ENCODE measurements around the gene BPTF.

DNA sequence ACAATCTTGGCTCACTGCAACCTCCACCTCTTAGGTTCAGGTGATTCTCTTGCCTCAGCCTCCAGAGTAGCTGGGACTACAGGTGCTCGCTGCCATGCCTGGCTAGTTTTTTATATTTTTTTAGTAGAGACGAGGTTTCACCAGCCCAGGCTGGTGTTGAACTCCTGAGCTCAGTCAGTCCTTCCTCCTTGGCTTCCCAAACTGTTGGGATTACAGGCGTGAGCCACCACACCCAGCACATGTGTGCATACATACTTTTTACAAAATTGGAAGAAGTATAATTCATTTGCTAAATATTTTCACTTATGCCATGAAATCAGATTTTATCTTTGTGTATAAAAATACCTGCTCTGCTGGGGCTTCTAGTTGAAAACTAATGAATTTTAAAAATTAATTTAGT lies 13.2 kb downstream of the BPTF start:
- TF ChIP-seq, protein P1, sequence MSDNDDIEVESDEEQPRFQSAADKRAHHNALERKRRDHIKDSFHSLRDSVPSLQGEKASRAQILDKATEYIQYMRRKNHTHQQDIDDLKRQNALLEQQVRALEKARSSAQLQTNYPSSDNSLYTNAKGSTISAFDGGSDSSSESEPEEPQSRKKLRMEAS (IDR thresholded peaks at IDR 0.05): no peak
- TF ChIP-seq, protein P2, sequence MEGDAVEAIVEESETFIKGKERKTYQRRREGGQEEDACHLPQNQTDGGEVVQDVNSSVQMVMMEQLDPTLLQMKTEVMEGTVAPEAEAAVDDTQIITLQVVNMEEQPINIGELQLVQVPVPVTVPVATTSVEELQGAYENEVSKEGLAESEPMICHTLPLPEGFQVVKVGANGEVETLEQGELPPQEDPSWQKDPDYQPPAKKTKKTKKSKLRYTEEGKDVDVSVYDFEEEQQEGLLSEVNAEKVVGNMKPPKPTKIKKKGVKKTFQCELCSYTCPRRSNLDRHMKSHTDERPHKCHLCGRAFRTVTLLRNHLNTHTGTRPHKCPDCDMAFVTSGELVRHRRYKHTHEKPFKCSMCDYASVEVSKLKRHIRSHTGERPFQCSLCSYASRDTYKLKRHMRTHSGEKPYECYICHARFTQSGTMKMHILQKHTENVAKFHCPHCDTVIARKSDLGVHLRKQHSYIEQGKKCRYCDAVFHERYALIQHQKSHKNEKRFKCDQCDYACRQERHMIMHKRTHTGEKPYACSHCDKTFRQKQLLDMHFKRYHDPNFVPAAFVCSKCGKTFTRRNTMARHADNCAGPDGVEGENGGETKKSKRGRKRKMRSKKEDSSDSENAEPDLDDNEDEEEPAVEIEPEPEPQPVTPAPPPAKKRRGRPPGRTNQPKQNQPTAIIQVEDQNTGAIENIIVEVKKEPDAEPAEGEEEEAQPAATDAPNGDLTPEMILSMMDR (IDR thresholded peaks at IDR 0.05): no peak
- TF ChIP-seq POLR2AphosphoS2 (conservative IDR thresholded peaks at IDR 0.05; ENCODE audit: low read length) (no peak), ESRRA (IDR thresholded peaks at IDR 0.05; ENCODE audit: borderline replicate concordance, low read length) (no peak), POLR2A (IDR thresholded peaks at IDR 0.05; ENCODE audit: low read length) (no peak), CBX2 (IDR thresholded peaks at IDR 0.05; ENCODE audit: borderline replicate concordance, low read depth) (no peak)
- TF ChIP-seq, protein P3, sequence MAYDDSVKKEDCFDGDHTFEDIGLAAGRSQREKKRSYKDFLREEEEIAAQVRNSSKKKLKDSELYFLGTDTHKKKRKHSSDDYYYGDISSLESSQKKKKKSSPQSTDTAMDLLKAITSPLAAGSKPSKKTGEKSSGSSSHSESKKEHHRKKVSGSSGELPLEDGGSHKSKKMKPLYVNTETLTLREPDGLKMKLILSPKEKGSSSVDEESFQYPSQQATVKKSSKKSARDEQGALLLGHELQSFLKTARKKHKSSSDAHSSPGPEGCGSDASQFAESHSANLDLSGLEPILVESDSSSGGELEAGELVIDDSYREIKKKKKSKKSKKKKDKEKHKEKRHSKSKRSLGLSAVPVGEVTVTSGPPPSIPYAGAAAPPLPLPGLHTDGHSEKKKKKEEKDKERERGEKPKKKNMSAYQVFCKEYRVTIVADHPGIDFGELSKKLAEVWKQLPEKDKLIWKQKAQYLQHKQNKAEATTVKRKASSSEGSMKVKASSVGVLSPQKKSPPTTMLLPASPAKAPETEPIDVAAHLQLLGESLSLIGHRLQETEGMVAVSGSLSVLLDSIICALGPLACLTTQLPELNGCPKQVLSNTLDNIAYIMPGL (CRISPR knock-in tag; IDR thresholded peaks at IDR 0.05; ENCODE audit: borderline replicate concordance): no peak
- TF ChIP-seq, protein P4, sequence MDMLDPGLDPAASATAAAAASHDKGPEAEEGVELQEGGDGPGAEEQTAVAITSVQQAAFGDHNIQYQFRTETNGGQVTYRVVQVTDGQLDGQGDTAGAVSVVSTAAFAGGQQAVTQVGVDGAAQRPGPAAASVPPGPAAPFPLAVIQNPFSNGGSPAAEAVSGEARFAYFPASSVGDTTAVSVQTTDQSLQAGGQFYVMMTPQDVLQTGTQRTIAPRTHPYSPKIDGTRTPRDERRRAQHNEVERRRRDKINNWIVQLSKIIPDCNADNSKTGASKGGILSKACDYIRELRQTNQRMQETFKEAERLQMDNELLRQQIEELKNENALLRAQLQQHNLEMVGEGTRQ (IDR thresholded peaks at IDR 0.05): no peak

Measured in A549 (cell line).